GM21825 (cell line): Measurements from ENCODE around the gene RINL.

Source experiments
- ATAC-seq: cut with Tn5 transposase; IDR thresholded peaks from one replicate; pipeline ENCODE4 v1.9.1; 2021; ENCODE audit warnings: mild to moderate bottlenecking, moderate library complexity; ENCODE audit not compliant: unreplicated experiment

Gene RINL

DNA sequence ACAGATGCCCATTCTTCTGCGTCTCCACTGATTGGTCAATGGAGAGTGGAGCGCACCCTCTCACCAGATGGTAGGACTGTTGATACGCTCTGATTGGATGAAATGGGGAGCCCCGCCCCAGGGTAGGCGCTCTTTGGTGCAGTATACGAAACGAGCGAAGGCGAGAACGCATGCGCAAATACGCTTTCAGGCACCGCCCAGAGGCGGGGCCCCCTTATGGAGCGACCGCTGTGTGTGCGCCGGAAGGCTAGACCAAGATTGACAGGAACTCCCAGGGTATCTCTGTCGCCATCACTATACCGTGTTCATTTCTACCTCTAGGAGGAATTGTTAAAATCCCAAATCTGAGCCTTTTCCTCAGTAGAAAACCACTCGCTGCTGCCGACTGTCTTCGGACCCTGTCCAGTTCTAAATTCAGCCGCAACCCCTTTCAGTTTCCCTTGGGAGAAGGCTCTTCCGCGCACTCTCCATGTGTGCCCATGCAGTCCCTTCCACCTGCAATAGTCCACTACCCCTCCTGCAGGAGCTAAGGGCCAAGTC lies 27.6 kb downstream of the RINL start:
- ATAC-seq: peak; percentile 55

DNA sequence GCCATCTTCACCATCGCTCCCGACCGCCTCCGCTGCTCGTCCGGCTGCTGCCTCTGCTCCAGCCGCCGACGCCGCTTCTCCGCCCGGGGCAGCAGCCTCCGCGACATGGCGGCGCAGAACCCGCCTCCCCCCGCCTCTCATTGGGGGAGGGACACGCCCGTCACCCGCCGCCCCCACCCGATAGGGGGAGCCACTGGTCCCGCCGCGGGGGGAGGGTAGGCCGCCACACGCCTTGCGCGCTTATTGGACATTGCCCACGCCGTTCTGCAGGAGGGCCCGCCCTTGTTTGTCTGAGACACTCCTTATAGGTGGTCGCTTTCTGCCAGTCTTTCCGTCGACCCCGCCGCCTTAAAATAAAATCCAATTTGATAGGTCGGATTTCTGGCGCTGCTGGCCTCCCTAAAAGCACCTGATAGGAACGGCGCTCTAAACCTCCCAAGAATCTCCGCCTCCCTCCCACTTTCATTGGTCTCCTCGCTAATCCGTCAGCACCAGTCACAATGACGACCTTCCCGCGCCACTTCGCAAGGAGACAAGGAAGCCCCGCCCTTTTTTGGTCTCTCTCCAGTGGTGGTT lies 28.1 kb downstream of the RINL start, which contains the start of gene HNRNPL:
TSS of gene HNRNPL (minus strand) at position 127 of the 576 bp plus-strand sequence. CDS start at position 107, 20 bp downstream.
- ATAC-seq: peak; percentile 51

GRCh38 chr19:38849147-38849859 lies 28.8 kb downstream of the RINL start:
- ATAC-seq: peak; percentile 25

DNA sequence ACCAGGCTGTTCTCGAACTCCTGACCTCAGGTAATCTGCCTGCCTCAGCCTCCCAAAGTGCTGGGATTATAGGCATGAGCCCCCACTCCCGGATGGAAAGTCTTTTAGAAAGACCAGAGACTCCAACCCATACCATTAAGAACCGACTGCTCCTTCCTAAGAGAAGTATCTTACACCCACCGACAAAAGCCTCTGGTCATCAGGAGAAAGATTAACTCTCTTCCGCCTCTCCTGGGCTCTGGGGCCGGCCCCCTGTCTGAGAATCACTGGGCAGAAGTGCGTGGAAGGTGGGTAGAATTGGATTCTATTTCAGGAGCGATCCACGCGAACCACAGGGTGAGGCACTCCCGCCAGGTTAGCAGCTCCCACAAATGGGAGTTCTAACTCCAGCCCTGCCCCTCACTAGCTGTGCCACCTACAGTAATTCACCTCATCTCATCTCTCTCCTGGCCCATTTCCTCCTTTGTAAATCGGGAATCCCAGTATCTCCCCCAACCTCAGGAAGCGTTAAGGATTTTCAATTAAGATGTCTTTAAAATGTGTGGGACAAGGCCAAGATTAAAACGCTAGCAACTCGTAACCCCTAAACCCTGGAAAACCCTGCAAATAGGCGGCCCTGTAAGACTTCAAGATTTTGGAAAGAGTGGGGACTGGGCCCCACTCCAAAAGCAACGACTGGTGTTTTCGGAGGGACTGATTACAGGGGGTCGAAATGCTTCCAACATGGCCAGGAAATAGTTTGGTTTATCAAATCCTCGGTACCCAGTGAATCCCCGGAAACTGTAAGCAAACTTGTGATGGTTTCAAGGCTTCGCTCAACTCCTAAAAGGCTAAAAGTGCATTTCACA lies 29.6 kb downstream of the RINL start:
- ATAC-seq: no peak

DNA sequence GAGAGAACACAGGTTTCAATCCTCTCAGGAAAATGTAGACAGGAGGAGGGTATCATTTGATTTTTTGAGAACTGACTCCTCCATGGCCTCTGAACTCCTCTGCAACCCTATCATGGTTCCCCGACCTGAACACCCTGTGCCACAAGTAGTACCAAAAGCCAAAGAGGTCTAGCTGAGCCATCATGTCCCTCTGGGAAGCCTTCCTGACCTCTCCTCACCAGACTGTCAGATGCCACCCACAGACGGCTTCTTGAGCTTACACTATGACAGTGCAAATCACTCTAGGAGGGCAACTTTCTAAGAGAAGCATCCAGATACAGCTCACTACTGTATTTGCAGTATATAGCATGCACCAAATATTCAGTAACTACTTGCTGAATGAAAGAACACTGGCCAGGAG lies 32.0 kb downstream of the RINL start:
- no peak for ATAC-seq

DNA sequence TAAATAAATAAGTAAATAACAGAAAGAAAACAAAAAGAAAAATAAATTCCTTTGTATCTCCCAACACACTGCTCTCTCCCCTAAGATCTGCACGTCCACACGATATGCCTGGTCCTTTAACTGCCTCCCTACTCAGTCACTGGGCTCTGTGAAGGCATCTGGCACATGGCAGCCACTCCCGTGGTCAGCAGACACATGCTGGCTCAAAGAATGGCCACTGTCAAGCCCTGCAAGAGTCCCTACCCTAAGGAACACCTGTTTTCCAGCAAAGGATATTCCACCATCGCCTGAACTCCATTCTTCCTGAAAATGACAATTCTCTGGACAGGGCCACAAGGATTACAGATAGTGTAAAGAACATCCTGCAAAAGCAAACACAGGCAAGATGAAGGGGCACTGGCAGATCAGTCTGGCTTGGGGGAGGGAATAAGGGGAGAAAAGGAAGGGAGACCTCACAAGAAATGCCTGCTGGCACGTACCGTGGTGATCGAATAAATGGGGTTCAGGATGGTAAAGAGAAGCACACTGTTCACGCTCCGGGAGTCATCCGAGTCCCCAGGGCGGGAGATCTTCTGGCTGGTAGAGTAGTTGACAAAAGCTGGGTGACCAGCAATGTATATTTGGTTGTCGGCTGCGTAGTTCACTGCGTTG lies 32.6 kb downstream of the RINL start:
- no peak for ATAC-seq

GRCh38 chr19:38844093-38844686 lies 33.9 kb downstream of the RINL start:
- no peak for ATAC-seq

DNA sequence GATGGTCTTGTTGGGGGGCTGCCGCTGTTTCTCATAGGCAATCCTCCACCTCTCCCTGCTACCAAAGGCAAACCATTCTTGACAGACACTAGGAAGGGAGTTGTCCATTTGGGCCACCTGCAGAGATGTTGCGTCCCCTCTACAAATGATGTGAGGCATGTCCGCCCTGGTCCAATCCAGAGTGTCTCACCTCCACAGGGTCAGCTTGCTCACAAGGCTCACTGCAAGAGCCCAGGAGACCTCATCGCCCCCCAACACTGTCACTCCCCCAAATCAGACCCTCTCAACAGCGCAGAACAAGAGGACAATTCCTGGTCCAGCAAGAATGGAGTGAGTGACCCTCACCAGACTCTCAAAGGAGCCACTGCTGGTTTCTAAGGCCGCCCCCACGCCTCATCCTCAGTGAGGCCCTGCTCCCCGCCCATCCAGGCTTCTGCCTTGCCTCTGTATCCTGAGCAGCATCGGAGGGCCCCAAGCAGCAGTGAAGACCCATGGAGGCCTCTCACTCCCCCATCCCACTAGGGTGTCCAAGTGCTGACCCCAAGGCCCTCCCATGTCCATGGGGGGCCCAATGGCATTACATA lies 34.8 kb downstream of the RINL start:
- no peak for ATAC-seq

GRCh38 chr19:38842439-38843174 lies 35.5 kb downstream of the RINL start:
- no peak for ATAC-seq

- no peak for ATAC-seq
These were observed 36.2 kb downstream of the RINL start for GRCh38 chr19:38841787-38842438.

- ATAC-seq: no peak
These were observed 36.8 kb downstream of the RINL start for GRCh38 chr19:38841180-38841766.

DNA sequence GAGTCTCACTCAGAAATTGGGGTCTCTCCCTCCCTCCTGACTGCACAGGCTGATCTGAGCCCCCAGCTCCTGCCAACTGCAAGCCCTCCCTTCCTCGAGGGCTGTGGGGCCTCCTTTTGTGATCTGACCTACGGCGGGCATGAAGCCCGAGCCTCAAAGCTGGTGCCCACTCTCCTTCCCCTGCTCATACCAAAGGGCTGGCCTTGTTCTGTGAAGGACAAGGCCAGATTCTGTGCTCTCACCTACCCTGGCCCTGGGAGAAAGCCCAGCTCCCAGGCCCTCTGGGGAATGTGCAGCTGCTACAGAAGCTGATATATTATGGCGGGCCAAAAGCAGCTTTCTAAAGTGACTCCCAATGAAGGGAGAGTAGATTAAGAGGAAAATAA lies 37.5 kb downstream of the RINL start:
- no peak for ATAC-seq

GRCh38 chr19:38839816-38840582 lies 38.1 kb downstream of the RINL start:
- ATAC-seq: no peak

DNA sequence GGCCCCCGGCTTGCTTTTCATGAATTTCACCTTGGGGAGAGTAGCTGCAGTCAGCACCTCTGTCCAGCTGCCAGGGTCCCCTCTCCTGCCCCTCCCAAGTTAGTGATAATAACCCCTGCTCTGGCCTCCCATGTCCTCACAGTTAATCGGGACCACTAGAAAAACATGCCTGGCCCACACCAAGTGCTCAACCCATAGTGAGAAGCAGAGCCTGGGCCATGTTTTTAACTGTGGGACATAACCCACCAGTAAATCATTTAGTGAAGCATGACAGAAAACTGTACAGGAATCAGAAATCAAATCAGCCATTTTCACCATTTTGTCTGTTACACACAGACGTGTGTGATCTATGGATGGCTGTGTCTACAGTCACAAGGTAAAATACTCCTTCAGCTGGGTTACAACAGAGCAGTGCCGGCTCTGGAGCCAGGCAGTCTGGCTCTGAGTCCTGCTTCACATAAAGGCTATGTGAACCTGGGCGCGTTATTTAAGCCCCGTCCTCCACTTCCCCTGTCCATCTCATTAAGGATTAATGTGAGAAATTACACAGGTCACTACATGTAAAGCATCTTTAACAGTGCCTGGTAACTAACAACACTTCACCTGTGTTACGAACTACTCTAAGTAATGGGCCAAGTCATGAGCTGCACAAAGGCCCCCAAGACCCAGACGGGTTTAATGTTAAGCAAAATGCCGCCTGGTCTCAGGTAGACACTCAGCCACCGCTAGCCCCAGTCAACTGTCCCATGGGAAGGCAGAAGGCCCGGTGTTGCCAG lies 38.9 kb downstream of the RINL start:
- no peak for ATAC-seq

- ATAC-seq: no peak
These were observed 39.7 kb downstream of the RINL start for GRCh38 chr19:38838208-38838985.

DNA sequence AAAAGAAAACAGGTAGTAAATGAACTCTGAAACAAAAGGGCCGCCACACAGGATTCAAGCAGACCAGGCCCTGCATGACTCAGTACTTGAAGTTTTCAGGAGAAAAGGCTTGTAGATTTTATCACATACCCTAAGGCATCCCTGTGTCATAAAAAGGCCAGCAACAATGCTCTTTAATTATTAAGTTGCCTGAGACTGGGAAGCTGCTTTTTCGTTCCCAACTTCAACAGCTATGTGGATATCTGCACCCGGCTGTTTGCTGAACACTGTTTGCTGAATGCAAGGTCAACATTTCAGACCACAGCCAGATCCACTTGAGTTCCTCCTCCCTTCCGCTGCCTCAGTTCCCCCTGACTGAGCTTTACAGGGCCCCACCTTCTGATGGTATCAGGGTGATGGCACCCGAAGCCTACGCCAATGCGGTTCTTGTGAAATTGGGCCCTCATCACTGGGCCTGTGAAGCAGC lies 40.4 kb downstream of the RINL start:
- ATAC-seq: no peak
